GM11168 (cell line): ENCODE measurements around the gene ZDHHC13.

Experiments used
- in situ Hi-C: fragments of 300-500 bp; cut with MboI; formaldehyde crosslinking; loops from one replicate; pipeline ENCODE4 v1.12.0; 2022; ENCODE audit warnings: low sequenced_read_pairs; ENCODE audit not compliant: unreplicated experiment

The ZDHHC13 gene, protein sequence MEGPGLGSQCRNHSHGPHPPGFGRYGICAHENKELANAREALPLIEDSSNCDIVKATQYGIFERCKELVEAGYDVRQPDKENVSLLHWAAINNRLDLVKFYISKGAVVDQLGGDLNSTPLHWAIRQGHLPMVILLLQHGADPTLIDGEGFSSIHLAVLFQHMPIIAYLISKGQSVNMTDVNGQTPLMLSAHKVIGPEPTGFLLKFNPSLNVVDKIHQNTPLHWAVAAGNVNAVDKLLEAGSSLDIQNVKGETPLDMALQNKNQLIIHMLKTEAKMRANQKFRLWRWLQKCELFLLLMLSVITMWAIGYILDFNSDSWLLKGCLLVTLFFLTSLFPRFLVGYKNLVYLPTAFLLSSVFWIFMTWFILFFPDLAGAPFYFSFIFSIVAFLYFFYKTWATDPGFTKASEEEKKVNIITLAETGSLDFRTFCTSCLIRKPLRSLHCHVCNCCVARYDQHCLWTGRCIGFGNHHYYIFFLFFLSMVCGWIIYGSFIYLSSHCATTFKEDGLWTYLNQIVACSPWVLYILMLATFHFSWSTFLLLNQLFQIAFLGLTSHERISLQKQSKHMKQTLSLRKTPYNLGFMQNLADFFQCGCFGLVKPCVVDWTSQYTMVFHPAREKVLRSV

GRCh38 chr11:19116971-19117759 is at the start of gene ZDHHC13:
TSS of gene ZDHHC13 (plus strand) at chr11:19117168. CDS start at chr11:19117250, 82 bp downstream.
- in situ Hi-C loops = no loop called here

GRCh38 chr11:19071255-19071654 is 45.7 kb upstream of the ZDHHC13 start:
- in situ Hi-C loops = loop anchor here (10.0 kb wide), 1 partner anchor 164 kb away; no protein-coding TSS in a partner anchor

DNA sequence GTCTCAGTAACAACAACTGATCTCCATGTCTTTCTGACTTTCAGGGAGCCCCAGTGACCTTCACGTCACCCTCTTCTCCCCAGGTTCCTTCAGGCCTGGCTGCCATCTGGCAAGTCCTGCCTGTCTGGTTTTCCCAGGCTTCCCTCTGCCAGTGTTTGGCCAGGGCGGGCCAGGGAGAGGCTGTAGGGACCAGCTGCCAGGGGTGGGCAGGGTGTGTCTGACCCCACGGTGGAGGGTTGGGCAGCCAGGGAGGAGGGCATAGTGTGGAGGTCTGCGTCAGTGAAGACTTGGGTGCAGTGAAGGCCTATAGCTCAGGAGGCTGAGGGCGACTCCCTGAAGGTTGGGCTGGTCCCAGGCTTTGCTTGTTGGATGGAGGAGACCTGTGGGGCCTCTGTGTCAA is 44.5 kb upstream of the ZDHHC13 start:
- in situ Hi-C loops = loop anchor here (10.0 kb wide), 1 partner anchor 162 kb away; no protein-coding TSS in a partner anchor

GRCh38 chr11:19073454-19074415 is 43.2 kb upstream of the ZDHHC13 start:
- in situ Hi-C loops = loop anchor here (10.0 kb wide), 1 partner anchor 161 kb away; no protein-coding TSS in a partner anchor

DNA sequence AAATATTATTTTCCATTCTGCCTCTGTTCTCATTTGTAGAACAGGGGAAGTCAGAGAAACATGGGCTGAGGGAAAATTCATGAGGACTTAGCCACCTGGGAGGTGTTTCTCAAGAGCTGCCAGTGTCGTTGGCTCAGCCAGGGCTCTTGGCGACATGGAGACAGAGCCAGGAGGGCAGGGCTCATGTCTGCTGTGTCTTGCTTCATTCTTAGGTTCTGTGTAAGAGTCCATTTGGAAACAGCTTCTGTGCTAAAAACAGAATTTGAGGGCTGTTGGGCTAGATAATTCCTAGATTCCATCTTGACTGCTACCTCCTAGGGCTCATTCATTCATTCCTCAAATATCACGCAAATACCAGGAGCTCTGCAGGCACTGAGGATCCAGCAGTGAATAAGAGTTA is 41.3 kb upstream of the ZDHHC13 start:
- in situ Hi-C loops = loop anchor here (10.0 kb wide), 1 partner anchor 159 kb away; no protein-coding TSS in a partner anchor

DNA sequence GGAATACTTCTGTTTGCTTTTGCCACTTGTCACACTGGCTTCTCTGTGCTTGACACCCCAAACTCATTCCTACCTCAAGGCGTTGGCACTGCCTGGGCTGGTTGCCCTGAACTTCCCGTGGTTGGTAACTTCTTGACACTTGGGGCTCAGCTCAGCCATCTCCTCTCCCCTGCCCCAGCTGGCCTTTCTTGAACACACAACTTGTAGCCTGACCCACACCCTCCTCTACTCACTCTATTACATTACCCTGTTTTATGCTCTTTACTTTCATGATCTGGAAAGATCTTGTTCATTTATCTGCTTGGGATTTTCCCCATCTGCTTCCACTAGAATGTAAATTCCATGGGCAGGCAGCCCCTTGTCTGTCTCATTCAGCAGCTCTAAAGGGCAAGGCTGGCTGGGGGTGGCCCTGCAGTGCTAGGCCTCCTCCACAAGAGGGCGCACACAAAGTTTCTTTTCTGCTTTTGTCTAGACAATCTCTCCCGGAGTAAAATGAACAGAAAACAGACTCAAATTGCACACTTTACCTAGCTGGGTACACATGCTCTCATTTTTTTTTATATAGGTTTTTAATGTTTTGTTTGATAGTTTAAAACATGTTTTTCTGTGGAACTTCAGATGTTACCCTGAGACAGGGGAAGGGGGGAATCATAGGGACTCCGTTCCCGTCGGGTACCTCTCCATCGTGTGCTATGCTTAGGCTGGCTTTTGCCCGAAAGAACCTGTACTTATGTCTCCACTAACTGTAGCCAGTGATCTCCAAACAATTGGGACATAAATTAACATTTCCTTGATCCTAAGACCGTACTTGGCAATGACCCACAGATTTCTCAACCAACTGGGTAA is 40.0 kb upstream of the ZDHHC13 start:
- in situ Hi-C loops = loop anchor here (10.0 kb wide), 1 partner anchor 158 kb away; no protein-coding TSS in a partner anchor

- in situ Hi-C loops = loop anchor here (10.0 kb wide), 1 partner anchor 157 kb away; no protein-coding TSS in a partner anchor
These were observed 39.0 kb upstream of the ZDHHC13 start for GRCh38 chr11:19077965-19078364.

- in situ Hi-C loops = loop anchor here (10.0 kb wide), 1 partner anchor 155 kb away; no protein-coding TSS in a partner anchor
These were observed 37.1 kb upstream of the ZDHHC13 start for GRCh38 chr11:19079643-19080440.

- in situ Hi-C loops = no loop called here
These were observed 36.4 kb upstream of the ZDHHC13 start for GRCh38 chr11:19080579-19080993.

GRCh38 chr11:19083166-19083565 is 33.8 kb upstream of the ZDHHC13 start:
- in situ Hi-C loops = no loop called here

DNA sequence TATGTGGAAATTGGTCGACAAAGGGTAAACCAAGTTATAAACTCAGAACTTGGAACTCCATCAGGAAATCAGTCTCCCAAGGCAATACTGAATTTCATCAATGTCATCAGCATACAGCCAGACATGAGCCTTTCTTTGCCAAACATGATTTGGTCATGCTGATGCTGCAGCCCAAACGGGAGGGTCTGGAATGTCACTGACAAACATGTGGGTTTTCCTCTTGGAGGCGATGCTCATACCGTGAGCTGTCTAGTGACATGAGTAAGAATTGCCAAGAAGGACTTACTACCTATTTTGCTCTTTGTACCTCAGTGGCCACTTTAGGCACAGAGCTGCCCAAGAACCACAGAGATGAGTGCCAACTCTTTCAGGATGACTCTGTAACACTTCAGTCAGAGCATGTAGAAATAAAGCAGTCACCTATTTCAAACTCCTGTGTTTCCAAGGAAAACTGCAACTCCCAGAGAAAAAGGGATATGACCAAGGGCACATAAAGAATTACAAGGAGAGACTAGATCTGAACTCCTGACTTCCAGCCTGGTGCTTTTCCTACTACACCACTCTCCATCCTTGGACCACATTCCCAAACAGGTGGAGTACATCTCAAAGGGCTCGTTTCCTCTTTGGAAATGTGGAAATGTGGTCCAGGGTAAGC is 32.2 kb upstream of the ZDHHC13 start:
- in situ Hi-C loops = no loop called here

DNA sequence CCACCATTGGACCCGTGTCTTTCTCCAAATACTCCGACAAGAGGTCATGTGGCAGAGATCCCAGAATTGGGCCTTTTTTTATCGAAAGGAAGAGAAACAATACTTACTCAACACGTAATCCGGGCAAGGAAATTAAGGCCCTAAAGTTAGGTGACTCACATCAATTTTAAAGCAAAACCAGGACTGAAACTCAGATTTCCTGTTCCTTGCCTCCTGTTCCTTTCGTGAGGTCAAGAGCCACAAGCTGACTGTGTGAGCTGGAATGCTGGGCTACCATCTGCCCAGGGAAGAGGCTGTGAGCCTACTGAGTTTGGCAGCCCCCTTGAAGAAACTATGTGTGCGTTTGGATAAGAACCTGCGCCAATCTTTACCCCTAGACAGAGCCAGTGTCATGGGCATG is 29.3 kb upstream of the ZDHHC13 start:
- in situ Hi-C loops = no loop called here

DNA sequence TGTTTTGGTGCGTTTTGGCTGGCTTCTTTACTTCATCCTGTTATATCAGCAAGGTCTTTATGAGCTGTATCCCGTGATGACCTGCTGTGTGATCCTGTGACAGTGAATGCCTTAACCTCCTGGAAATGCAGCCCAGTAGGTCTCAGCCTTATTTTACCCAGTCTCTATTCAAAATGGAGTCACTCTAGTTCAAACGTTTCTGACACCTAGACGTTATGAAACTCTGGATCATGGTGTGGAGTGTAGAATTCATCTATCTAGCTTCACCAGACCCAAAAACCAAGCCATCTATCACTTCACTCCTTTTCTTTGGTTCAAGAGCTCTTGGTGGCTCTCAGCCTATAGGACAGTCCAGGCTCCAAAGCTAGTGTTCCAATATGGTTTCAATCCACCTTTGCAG is 28.2 kb upstream of the ZDHHC13 start:
- in situ Hi-C loops = no loop called here

- in situ Hi-C loops = no loop called here
These were observed 27.5 kb upstream of the ZDHHC13 start for GRCh38 chr11:19089421-19089820.

- in situ Hi-C loops = no loop called here
These were observed 25.6 kb upstream of the ZDHHC13 start for GRCh38 chr11:19091366-19091765.

GRCh38 chr11:19092342-19092741 is 24.6 kb upstream of the ZDHHC13 start:
- in situ Hi-C loops = no loop called here

GRCh38 chr11:19092850-19093249 is 24.1 kb upstream of the ZDHHC13 start:
- in situ Hi-C loops = no loop called here
